NB4 (cell line): ENCODE results near the gene MTHFD1.
A peak's percentile ranks its signal among the peaks of the same experiment; 100 is the strongest.

Source experiments
- DNase-seq: peaks from one replicate; pipeline ENCODE4 v3.0.0; 2010; ENCODE audit warnings: low read depth
- H3K4me3 ChIP-seq: one replicate; pipeline ENCODE4 v1.5.1; 2011; ENCODE audit warnings: mild to moderate bottlenecking, low read depth, low read length, moderate library complexity
- MYC ChIP-seq: IDR thresholded peaks from 2 replicates; pipeline ENCODE4 v1.6.1; 2011; ENCODE audit warnings: low read depth, low read length
- POLR2A ChIP-seq: IDR thresholded peaks from 2 replicates; pipeline ENCODE4 v1.6.1; 2011; ENCODE audit warnings: mild to moderate bottlenecking; ENCODE audit not compliant: insufficient read length; ENCODE audit errors: extremely low read depth
- TF ChIP-seq, protein P1 (sequence below): IDR thresholded peaks from 2 replicates; pipeline ENCODE4 v1.6.1; 2011; ENCODE audit warnings: low read depth, low read length
- TF ChIP-seq, protein P2 (sequence below): IDR thresholded peaks from one replicate; pipeline ENCODE4 v1.5.1; 2012; ENCODE audit warnings: low read depth, low read length

The MTHFD1 gene

DNA sequence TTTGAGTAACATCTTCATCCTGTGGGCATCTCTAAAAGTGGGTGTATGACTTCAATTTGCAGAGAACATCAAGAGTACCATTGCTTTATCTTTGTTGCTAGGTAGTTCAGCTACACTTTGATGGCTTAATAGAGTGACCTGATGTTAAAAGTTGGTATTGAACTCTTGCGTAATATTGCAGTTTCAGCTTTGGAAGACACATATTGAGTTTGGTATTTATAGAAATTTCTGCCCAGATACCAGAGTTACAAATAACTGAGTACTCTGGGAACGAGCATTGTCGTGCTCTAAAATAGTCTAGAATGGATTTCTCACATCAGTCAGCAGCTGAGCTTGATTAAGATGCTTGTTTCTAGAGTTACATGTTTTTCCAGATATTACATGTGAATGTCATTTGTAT is 52.3 kb downstream of the MTHFD1 start:
- no peak overlapping the region for H3K4me3 ChIP-seq
- TF ChIP-seq, protein P1, sequence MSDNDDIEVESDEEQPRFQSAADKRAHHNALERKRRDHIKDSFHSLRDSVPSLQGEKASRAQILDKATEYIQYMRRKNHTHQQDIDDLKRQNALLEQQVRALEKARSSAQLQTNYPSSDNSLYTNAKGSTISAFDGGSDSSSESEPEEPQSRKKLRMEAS = no peak
- TF ChIP-seq, protein P2, sequence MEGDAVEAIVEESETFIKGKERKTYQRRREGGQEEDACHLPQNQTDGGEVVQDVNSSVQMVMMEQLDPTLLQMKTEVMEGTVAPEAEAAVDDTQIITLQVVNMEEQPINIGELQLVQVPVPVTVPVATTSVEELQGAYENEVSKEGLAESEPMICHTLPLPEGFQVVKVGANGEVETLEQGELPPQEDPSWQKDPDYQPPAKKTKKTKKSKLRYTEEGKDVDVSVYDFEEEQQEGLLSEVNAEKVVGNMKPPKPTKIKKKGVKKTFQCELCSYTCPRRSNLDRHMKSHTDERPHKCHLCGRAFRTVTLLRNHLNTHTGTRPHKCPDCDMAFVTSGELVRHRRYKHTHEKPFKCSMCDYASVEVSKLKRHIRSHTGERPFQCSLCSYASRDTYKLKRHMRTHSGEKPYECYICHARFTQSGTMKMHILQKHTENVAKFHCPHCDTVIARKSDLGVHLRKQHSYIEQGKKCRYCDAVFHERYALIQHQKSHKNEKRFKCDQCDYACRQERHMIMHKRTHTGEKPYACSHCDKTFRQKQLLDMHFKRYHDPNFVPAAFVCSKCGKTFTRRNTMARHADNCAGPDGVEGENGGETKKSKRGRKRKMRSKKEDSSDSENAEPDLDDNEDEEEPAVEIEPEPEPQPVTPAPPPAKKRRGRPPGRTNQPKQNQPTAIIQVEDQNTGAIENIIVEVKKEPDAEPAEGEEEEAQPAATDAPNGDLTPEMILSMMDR = no peak
- TF ChIP-seq POLR2A = no peak
- TF ChIP-seq MYC = no peak
- no peak for DNase-seq

DNA sequence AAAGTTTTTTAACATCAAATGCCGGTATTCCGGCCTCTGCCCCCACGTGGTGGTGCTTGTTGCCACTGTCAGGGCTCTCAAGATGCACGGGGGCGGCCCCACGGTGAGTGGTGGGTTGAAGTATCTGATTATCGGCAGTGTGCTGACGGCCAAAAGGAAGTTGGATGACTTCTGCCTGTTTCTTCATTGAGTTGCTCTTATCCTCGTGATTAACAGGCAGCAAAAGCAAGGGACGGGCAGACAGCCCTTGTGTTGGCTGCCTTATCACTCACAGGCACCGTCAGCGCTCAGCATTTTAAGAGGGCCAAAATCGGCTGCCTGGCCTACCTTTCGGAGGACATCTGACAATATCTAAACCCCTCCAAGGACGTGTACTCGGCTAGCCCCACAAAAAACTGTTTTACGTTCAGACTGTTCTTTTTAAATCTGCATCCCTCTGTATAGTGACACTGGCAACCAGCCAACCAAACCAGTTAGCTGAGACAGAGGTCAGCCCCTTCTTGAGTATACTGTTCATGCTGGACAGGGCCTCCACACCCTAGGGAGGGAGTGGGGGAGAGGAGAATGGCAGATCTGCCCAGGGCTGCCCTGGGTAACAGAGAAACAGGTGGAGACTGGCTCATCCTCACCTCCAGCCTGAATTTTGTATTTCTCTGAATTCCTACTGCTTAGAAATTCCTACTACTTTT is 54.3 kb downstream of the MTHFD1 start:
- H3K4me3 ChIP-seq = no peak overlapping the region
- no peak for DNase-seq
- no peak for TF ChIP-seq POLR2A
- TF ChIP-seq, protein P1 = no peak
- no peak for TF ChIP-seq MYC
- TF ChIP-seq, protein P2 = no peak

DNA sequence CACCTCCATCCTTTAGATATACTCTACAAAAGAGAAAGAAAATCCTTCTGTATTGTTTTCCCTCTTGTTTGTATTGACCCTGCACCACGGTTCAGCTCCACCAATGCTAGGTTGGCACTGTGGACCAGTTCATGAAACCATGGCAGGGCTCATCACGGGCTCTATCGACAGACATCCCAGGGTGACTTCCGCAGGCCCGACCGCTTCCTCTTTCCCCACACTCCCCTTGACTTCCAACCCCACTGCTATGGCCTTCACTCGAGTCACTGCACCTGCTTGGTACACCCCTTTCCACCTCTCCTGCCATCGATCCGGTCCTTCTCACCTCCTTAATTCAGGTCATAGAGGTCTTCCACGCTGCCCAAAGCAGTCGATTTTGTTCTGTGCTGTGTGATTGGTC is 56.0 kb downstream of the MTHFD1 start:
- no peak for TF ChIP-seq MYC
- TF ChIP-seq, protein P2 = no peak

DNA sequence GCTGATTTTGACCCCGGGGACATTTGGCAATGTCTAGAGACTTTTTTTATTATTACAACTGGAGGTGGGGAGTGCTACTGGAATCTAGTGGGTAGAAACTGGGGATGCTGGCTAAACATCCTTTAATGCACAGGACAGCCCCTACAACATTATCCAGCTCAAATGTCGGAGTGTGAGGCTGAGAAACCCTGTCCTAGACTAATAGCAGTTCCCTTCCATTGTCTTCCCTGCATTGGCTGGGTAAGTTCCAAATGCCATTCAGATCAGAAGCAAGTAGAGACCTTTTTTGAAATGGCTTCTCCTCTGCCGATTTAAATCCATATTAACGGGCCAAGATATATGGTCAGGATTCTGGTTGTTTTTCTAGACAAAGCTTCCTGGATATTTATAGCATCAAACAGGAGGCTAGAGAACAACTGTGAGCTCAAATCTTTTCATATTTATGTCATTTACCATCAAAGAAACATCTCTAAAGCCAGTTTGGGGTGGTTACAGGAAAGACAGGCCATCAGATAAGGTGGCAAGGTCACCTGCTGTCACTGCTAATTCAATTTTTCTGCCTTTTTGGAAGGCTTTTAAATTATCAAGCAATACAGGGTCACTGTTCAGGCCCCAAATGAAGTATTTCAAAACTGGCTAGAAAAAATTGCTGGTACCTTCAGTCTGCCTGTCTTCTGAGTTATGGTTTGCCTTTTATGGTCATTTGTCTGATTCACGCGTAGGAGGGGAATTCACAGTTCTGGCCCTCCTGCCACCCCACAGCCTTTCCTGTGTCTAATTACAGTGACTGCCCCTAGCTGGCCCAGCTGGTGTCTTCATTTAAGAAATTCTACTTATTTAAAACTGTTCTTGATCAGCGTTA is 57.1 kb downstream of the MTHFD1 start:
- H3K4me3 ChIP-seq = no peak overlapping the region
- TF ChIP-seq, protein P1 = peak; percentile 27; the same call in 1 of the 2 replicates
- TF ChIP-seq MYC = no peak
- DNase-seq = peak; percentile 73

More for the DNA sequence above, 56.0 kb downstream of the MTHFD1 start:
- no peak overlapping the region for H3K4me3 ChIP-seq
- peak; percentile 22 for DNase-seq

DNA sequence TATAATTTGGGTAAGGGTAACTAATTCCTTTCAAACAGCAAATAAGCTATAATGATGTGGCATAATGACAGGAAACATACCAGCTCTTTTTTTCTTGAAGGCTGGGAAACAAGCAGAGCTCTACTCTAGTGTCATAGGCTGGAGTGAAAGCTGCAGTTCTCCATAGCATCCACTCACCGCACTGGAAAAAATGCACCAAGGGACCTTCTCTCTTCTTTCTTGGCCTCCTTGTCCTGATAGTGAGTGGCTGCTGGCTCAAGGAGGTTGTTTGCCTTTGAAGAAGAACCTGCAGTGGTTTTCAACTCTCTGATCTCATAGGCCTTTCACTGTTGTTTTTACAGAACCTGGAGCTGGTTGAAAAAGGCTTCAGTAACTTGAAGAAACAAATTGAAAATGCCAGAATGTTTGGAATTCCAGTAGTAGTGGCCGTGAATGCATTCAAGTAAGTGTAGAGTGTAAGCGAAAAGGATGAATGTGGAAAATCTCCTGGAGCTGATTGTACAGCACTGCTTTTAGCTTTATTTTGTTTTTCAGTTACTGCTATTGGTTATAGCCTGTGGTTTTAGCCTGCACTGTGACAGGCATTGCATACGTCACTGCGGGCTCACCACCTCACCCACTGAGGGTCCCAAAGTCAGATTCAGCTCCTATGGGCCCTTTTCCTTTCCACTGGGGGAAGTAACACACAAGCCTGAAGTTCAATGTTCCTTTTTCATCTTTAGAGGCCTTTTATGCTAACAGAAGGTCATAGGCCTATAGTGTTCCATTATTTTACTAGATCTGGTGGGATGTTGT is 59.9 kb downstream of the MTHFD1 start:
- H3K4me3 ChIP-seq = no peak overlapping the region
- DNase-seq = no peak
- TF ChIP-seq, protein P2 = no peak
- TF ChIP-seq, protein P1 = no peak
- no peak for TF ChIP-seq POLR2A
- TF ChIP-seq MYC = no peak
